ENCODE data around the gene MLIP.
"Not testable (repeated sequence)": the region's sequence is repeated elsewhere in the genome, so short reads cannot be mapped to it uniquely, and the experiment has no call there.

Gene MLIP

DNA sequence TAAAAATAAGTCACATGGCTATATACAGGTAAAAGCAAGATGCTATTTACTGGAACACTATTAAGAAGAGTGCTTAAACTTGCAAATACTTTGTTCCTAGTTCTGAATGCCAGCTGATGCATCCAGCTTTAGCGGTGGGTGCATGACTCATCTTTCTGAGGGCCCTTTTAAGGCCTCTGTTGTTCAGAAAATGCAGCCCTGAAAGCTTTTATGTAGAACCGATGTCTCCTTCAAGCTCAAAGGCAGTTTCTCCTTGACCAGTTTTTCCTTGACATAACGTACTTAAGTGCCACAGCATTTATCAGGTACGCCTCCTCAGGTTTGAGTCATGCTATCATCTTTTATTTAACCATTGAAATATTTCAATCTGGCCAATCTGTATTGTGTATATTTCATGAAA is 82.8 kb downstream of the MLIP start:
- Histone ChIP-seq H3K27ac (ENCODE audit: low read depth, low read length) (0 out of 2 replicates have a peak overlapping the region, but pooled peaks have one; percentile 57), H3K9ac (ENCODE audit: low read depth, low read length) (no peak overlapping the region)
- 38% methylated on average over 4 of the region's 4 CpGs for WGBS

DNA sequence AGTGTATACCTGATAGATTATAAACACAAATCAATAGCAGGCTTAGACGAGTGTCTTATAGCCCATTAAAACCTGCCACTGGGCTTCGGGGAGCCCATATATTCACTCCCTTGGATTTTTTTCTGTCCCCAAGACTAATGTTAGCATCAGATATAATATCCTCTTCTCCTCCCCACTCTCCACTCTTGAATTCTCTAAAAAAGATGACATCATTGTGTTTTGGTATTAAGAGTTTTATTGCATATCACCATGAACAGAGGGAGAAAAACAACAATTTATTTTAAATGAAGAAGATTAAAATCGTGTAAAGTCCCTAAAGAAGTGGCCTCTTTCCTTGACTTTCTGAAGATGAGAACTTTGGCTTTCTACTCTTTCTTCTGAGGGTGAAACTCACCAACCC is 84.4 kb downstream of the MLIP start:
- 93% methylated on average over 3 of the region's 3 CpGs for WGBS
- no peak overlapping the region for H3K4me3 ChIP-seq (ENCODE audit: low read length)
- no peak overlapping the region for H3K27ac ChIP-seq (ENCODE audit: low read depth, low read length)

More for the DNA sequence above, 82.8 kb downstream of the MLIP start:
- Histone ChIP-seq H3K27me3 (ENCODE audit: insufficient read depth, low read length) (no peaks in the 10 kb centered on the region), H3K4me1 (ENCODE audit: insufficient read depth, low read length) (peaks cover 20% of the 10 kb centered on the region), H3K36me3 (ENCODE audit: insufficient read depth, low read length) (no peaks in the 10 kb centered on the region), H3K9me3 (ENCODE audit: insufficient read depth, low read depth, low read length) (no peaks in the 10 kb centered on the region), H3K4me3 (ENCODE audit: low read length) (no peak overlapping the region)

DNA sequence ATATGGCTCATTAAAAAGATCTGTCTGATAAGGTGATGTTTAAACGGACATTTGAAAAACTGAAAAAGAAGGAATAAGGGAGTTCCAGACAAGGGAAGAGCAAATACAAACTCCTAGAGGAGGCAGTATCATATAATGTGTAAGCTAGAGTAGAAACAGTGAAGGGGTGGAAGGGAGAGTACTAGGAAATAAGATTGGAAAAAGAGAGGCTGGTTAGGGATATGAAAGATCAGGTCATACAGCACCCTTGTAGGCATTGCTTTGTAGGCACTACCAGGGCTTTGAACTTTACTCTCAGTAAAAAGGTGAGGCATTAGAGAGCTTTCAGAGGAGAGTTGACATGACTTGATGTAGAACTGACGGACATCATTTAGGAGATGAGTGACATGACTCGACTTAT is 85.7 kb downstream of the MLIP start:
- WGBS, result 96% methylated on average over 3 of the region's 3 CpGs

More for the DNA sequence above, 84.4 kb downstream of the MLIP start:
- no peaks in the 10 kb centered on the region for H3K27me3 ChIP-seq (ENCODE audit: insufficient read depth, low read length)
- no peak overlapping the region for H3K9ac ChIP-seq (ENCODE audit: low read depth, low read length)
- no peaks in the 10 kb centered on the region for H3K36me3 ChIP-seq (ENCODE audit: insufficient read depth, low read length)
- H3K9me3 ChIP-seq (ENCODE audit: insufficient read depth, low read depth, low read length), result no peaks in the 10 kb centered on the region
- peaks cover 20% of the 10 kb centered on the region for H3K4me1 ChIP-seq (ENCODE audit: insufficient read depth, low read length)

DNA sequence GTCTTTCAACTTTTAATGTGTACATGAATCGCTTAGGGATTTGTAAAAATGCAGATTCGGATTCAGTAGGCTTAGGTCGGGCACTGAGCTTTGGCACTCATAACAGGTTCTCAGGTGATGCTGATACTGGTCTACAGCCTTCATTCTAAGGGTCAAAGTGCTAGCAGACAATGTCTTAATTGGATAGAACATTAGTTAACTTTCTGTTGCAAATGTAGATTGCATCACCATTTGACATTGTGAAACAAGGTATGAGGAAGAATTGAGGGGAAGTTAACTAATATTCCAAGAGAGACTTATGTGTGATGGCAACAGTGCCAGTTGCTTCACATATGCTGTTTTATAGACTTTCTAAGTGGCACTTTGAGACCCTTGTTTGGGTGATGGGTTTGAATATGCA is 86.9 kb downstream of the MLIP start:
- Histone ChIP-seq H3K4me3 (ENCODE audit: low read length) (no peak overlapping the region), H3K36me3 (ENCODE audit: insufficient read depth, low read length) (no peaks in the 10 kb centered on the region), H3K27ac (ENCODE audit: low read depth, low read length) (no peak overlapping the region), H3K4me1 (ENCODE audit: insufficient read depth, low read length) (peaks cover 17% of the 10 kb centered on the region), H3K27me3 (ENCODE audit: insufficient read depth, low read length) (no peaks in the 10 kb centered on the region), H3K9ac (ENCODE audit: low read depth, low read length) (no peak overlapping the region), H3K9me3 (ENCODE audit: insufficient read depth, low read depth, low read length) (no peaks in the 10 kb centered on the region)
- WGBS, result 92% methylated on average over 3 of the region's 3 CpGs

More for the DNA sequence above, 85.7 kb downstream of the MLIP start:
- Histone ChIP-seq H3K27ac (ENCODE audit: low read depth, low read length) (no peak overlapping the region), H3K27me3 (ENCODE audit: insufficient read depth, low read length) (no peaks in the 10 kb centered on the region), H3K9ac (ENCODE audit: low read depth, low read length) (no peak overlapping the region), H3K36me3 (ENCODE audit: insufficient read depth, low read length) (no peaks in the 10 kb centered on the region), H3K4me1 (ENCODE audit: insufficient read depth, low read length) (peaks cover 20% of the 10 kb centered on the region), H3K9me3 (ENCODE audit: insufficient read depth, low read depth, low read length) (no peaks in the 10 kb centered on the region), H3K4me3 (ENCODE audit: low read length) (no peak overlapping the region)

DNA sequence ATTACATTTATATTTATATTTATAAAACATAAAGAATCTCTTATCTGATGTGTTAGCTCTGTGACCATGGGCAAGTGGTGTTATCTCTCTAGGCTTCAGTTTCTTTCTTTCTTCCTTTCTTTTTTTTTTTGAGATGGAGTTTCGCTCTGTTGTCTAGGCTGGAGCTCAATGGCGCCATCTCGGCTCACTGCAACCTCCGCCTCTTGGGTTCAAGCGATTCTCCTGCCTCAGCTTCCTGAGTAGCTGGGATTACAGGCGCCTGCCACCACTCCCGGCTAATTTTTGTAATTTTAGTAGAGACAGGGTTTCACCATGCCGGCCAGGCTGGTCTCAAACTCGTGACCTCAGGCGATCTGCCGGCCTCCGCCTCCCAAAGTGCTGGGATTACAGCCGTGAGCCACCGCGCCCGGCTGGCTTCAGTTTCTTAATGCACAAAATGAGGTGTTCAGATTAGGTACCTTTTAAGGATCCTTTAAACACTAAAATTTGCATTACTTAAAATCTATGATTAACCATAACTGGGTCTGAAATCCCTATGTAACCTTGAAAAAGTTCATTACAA is 92.3 kb downstream of the MLIP start:
- WGBS, result 96% methylated on average over 16 of the region's 16 CpGs
- not testable (repeated sequence) for H3K4me1 ChIP-seq (ENCODE audit: insufficient read depth, low read length); H3K27me3 ChIP-seq (ENCODE audit: insufficient read depth, low read length); H3K36me3 ChIP-seq (ENCODE audit: insufficient read depth, low read length); H3K9ac ChIP-seq (ENCODE audit: low read depth, low read length); H3K4me3 ChIP-seq (ENCODE audit: low read length); H3K9me3 ChIP-seq (ENCODE audit: insufficient read depth, low read depth, low read length); H3K27ac ChIP-seq (ENCODE audit: low read depth, low read length)

DNA sequence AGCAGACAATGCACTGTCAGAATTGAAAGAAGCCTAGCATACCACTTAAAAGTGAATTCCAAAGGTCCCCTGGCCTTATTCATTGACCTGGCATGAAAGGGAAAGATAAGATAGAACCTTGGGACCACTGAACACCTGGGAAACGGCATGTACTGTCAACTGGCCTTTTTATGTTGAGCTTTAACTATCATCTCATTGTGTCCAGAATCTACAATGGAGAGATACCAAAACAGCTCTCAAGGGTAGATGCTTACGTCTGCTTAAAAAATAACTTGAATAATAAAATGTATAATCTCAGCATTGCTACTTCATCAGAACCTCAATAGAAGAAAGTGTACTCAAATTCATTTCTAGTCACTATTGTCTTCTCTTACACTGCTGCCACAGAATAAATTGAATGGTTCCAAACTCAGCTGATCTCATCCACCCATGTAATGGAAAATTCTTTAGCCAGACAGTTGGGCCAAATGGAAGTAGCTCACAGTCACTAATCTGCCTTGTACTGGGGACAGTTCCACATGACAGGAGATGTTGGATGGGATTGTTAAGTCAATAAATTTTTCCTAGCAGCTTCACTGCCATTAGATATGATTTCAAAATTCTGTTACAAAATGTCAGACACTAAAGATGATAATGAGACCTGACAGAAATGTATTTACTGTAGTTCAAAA is 93.8 kb downstream of the MLIP start:
- Histone ChIP-seq H3K9me3 (ENCODE audit: insufficient read depth, low read depth, low read length) (no peaks in the 10 kb centered on the region), H3K27ac (ENCODE audit: low read depth, low read length) (no peak overlapping the region), H3K4me3 (ENCODE audit: low read length) (no peak overlapping the region), H3K36me3 (ENCODE audit: insufficient read depth, low read length) (no peaks in the 10 kb centered on the region), H3K4me1 (ENCODE audit: insufficient read depth, low read length) (no peaks in the 10 kb centered on the region), H3K9ac (ENCODE audit: low read depth, low read length) (no peak overlapping the region), H3K27me3 (ENCODE audit: insufficient read depth, low read length) (no peaks in the 10 kb centered on the region)
- 77% methylated on average over 1 of the region's 2 CpGs for WGBS

DNA sequence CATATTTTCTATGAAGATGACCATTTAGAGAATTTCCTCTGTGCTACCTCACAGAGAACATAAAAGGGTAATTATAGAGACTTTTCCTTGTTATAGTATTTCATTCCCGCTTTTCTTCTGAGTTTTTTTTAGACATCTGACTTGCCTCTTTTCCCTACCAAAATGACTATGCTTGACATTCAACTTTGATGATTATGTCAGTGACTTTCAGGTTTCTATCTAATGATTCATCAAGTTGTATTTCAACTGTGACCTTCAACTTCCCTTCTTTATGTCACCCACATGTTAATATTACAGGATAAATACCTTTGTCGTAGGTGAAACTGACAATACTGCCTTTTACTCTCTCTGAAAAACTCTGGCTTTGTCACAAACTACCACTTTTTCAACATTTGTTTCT is 95.3 kb downstream of the MLIP start:
- Histone ChIP-seq H3K4me3 (ENCODE audit: low read length) (no peak overlapping the region), H3K9me3 (ENCODE audit: insufficient read depth, low read depth, low read length) (no peaks in the 10 kb centered on the region), H3K4me1 (ENCODE audit: insufficient read depth, low read length) (no peaks in the 10 kb centered on the region), H3K27me3 (ENCODE audit: insufficient read depth, low read length) (no peaks in the 10 kb centered on the region), H3K9ac (ENCODE audit: low read depth, low read length) (no peak overlapping the region), H3K27ac (ENCODE audit: low read depth, low read length) (no peak overlapping the region), H3K36me3 (ENCODE audit: insufficient read depth, low read length) (no peaks in the 10 kb centered on the region)
- WGBS, result 93% methylated on average over 1 of the region's 2 CpGs

DNA sequence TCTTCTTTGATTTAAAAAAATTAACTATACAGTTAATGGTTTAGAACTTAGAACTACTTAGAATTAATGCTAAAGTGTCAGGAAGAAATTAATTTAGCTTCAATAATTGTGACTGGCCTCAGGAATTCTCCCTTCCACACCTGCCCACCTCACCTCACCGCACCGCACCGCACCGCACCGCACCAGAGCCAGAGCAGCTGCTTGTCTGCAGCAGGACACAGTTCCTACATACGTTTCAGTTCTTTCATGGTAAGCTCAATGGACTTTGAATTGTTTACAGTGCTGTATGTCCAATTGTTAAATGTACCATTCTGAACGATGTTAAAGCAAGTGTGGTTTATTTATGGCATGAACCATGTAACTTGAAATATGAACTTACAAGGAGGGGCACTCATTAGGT is 98.7 kb downstream of the MLIP start:
- H3K9ac ChIP-seq (ENCODE audit: low read depth, low read length), result not testable (repeated sequence)

DNA sequence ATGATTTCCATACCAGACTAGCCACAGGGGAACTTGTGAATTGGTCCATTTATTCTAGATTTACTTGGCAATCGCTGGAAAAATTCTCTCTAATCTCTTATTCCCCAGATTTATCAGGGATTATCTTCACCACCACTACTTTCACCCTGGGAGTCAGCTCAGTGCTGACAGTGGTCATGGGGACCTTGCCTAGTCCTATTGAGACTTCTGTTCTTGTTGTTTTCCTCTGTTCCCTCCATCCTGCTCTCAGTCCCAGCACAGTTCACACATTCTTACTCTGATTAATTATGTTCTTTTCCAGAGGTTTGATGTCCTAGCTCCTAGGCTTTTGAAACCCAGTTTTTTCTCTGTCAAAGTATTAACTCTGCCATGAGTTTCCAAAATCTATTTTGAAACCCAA is 103.0 kb downstream of the MLIP start:
- WGBS, result 87% methylated on average over 1 of the region's 1 CpG
- Histone ChIP-seq H3K27ac (ENCODE audit: low read depth, low read length) (no peak overlapping the region), H3K4me3 (ENCODE audit: low read length) (no peak overlapping the region), H3K4me1 (ENCODE audit: insufficient read depth, low read length) (no peaks in the 10 kb centered on the region), H3K9me3 (ENCODE audit: insufficient read depth, low read depth, low read length) (no peaks in the 10 kb centered on the region), H3K9ac (ENCODE audit: low read depth, low read length) (no peak overlapping the region), H3K27me3 (ENCODE audit: insufficient read depth, low read length) (no peaks in the 10 kb centered on the region), H3K36me3 (ENCODE audit: insufficient read depth, low read length) (no peaks in the 10 kb centered on the region)

More for the DNA sequence above, 98.7 kb downstream of the MLIP start:
- not testable (repeated sequence) for H3K27me3 ChIP-seq (ENCODE audit: insufficient read depth, low read length); H3K36me3 ChIP-seq (ENCODE audit: insufficient read depth, low read length); H3K27ac ChIP-seq (ENCODE audit: low read depth, low read length); H3K4me1 ChIP-seq (ENCODE audit: insufficient read depth, low read length); H3K9me3 ChIP-seq (ENCODE audit: insufficient read depth, low read depth, low read length); H3K4me3 ChIP-seq (ENCODE audit: low read length)
- WGBS, result 100% methylated on average over 3 of the region's 7 CpGs

DNA sequence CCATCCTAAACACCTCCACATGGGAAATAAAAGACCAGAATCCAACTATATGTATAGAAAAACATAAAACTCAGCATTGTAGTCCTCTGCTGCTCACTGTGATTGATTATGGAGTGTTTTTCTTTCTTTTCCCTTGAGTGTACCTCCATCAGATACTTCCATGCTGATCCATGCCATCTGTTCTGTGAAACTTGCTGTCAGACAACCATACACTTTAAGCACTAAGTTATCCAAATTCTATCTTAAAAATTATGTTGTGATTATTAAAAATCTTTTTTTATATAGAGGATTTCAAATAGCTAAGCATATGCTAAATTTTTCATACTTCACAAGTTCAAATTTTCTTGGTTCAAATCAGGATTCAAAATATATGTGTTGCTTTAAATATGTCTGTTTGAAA is 105.1 kb downstream of the MLIP start:
- no peaks in the 10 kb centered on the region for H3K27me3 ChIP-seq (ENCODE audit: insufficient read depth, low read length)
- no peaks in the 10 kb centered on the region for H3K9me3 ChIP-seq (ENCODE audit: insufficient read depth, low read depth, low read length)
- no peak overlapping the region for H3K9ac ChIP-seq (ENCODE audit: low read depth, low read length)
- no peak overlapping the region for H3K27ac ChIP-seq (ENCODE audit: low read depth, low read length)
- H3K4me1 ChIP-seq (ENCODE audit: insufficient read depth, low read length), result no peaks in the 10 kb centered on the region
- no peaks in the 10 kb centered on the region for H3K36me3 ChIP-seq (ENCODE audit: insufficient read depth, low read length)
- H3K4me3 ChIP-seq (ENCODE audit: low read length), result no peak overlapping the region

DNA sequence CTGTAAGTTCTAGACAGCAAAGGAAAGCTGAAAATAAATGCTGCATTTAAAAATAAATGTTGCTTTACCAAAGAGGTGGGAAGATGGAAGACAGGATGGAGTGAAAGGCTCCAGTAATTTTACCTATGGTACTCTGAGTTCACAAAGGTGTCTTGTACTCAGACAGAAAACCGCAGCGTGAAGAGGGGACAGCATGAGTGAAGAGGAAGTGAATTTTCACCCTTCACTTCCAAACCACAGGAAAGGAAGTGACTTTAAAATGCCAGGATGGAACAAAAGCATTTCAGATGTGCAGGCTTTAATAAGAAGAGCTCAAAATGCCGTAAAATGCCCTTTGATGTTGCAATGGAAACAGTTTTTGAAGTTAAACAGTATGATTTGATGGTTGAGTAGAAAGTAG is 105.8 kb downstream of the MLIP start:
- WGBS, result 49% methylated on average over 3 of the region's 3 CpGs
- Histone ChIP-seq H3K27ac (ENCODE audit: low read depth, low read length) (no peak overlapping the region), H3K9me3 (ENCODE audit: insufficient read depth, low read depth, low read length) (no peaks in the 10 kb centered on the region), H3K4me1 (ENCODE audit: insufficient read depth, low read length) (no peaks in the 10 kb centered on the region), H3K9ac (ENCODE audit: low read depth, low read length) (no peak overlapping the region), H3K36me3 (ENCODE audit: insufficient read depth, low read length) (no peaks in the 10 kb centered on the region), H3K4me3 (ENCODE audit: low read length) (no peak overlapping the region), H3K27me3 (ENCODE audit: insufficient read depth, low read length) (no peaks in the 10 kb centered on the region)

DNA sequence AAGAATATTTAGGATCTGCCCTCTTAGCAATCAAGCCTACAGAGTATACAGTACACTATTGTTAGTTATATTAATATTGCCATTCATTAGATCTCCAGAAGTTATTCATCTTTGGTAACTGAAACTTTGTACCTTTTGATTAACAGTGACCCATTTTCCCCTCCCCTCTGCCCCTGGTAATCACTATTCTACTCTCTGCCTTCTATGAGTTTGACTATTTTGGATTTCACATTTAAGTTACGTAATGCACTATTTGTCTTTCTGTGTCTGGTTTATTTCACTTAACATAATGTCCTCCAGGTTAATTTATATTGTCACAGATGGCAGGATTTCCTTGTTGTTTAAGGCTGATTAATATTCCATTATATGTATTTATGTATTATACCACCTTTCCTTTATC is 111.0 kb downstream of the MLIP start:
- H3K4me1 ChIP-seq (ENCODE audit: insufficient read depth, low read length), result no peaks in the 10 kb centered on the region
- 0 out of 2 replicates have a peak, but pooled peaks cover 6% of the 10 kb centered on the region for H3K9me3 ChIP-seq (ENCODE audit: insufficient read depth, low read depth, low read length)
- H3K27me3 ChIP-seq (ENCODE audit: insufficient read depth, low read length), result no peaks in the 10 kb centered on the region
- H3K36me3 ChIP-seq (ENCODE audit: insufficient read depth, low read length), result no peaks in the 10 kb centered on the region
- H3K4me3 ChIP-seq (ENCODE audit: low read length), result no peak overlapping the region
- no CpG with 5 or more reads among the region's 1 CpG for WGBS
- no peak overlapping the region for H3K9ac ChIP-seq (ENCODE audit: low read depth, low read length)
- no peak overlapping the region for H3K27ac ChIP-seq (ENCODE audit: low read depth, low read length)
